ENCODE data around the gene SMIM41.

DNA sequence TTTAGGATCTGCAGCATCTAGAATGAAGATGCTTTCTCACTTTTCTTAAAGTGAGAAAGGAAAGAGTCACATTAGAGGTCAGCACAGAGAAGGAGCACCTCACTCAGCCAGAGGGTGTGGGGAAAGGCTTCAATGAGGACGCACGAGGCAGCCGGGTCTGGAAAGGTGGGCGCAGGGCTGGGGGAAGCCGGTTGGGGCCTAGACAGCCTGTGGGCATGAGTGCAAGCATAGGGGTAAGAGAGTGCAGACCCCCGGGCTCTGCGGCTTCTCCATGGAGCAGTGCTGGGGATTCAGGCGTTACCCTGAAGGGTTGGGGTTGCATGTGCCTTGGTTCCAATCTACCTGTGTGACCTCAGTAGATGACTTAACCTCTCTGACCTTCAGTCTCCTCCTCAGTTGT lies 62.4 kb downstream of the SMIM41 start:
- TF ChIP-seq, protein P1, sequence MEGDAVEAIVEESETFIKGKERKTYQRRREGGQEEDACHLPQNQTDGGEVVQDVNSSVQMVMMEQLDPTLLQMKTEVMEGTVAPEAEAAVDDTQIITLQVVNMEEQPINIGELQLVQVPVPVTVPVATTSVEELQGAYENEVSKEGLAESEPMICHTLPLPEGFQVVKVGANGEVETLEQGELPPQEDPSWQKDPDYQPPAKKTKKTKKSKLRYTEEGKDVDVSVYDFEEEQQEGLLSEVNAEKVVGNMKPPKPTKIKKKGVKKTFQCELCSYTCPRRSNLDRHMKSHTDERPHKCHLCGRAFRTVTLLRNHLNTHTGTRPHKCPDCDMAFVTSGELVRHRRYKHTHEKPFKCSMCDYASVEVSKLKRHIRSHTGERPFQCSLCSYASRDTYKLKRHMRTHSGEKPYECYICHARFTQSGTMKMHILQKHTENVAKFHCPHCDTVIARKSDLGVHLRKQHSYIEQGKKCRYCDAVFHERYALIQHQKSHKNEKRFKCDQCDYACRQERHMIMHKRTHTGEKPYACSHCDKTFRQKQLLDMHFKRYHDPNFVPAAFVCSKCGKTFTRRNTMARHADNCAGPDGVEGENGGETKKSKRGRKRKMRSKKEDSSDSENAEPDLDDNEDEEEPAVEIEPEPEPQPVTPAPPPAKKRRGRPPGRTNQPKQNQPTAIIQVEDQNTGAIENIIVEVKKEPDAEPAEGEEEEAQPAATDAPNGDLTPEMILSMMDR (conservative IDR thresholded peaks at IDR 0.05 in 1 of 2, IDR thresholded peaks at IDR 0.05 in 1 of 2; ENCODE audit: low read depth in 1 of 2, low read length in 2 of 2): no peak
- TF ChIP-seq EZH2 (IDR thresholded peaks at IDR 0.05; ENCODE audit: low read length, missing control alignments): no peak
